Endothelial cell of umbilical vein (primary cell): Measurements from ENCODE around the gene KAT14. TPM values are rescaled to one million over a fixed set of nuclear protein-coding genes. Genes with fewer than 3 reads are reported as not detected.

Experiments used
- BruUV-seq: library from RNA; stranded (reverse); fragments of 400-500 nt; replicated peaks from 2 replicates; lab custom pipeline; 2021; lab: Mats Ljungman, UMichigan
- CTCF ChIA-PET: fragments of 300-600, 350-600 bp; sonication (Branson Sonifier 250); formaldehyde crosslinking; loops from one replicate; lab custom pipeline; 2021; ENCODE audit warnings: antibody characterized with exemption, inconsistent platforms; lab: Charles Lee
- POLR2A ChIA-PET: fragments of 300-600, 350-600 bp; sonication (Branson Sonifier 250); formaldehyde crosslinking; loops from one replicate; lab custom pipeline; 2021; ENCODE audit warnings: antibody characterized with exemption, inconsistent platforms; lab: Charles Lee
- DNase-seq: peaks from one replicate; pipeline ENCODE4 v3.0.0-alpha.2; 2011; ENCODE audit warnings: low read depth, low spot score
- FAIRE-seq: peaks from 2 replicates; lab custom pipeline; 2011; peaks lifted over from hg19 to GRCh38; lab: Jason Lieb, UNC
- H2AFZ ChIP-seq: 2 replicates; pipeline ENCODE4 v1.6.0; 2012; ENCODE audit warnings: low read depth, low read length, control low read depth, inconsistent platforms
- H3K27ac ChIP-seq: 2 replicates; pipeline ENCODE4 v1.5.1; 2011; ENCODE audit warnings: low read depth, mild to moderate bottlenecking, control low read depth, low read length, moderate library complexity; ENCODE audit not compliant: insufficient read depth
- H3K27me3 ChIP-seq, 2 experiments: 2 replicates each; pipeline versions ENCODE4 v1.6.0 to v1.6.1; 2011; ENCODE audit warnings: low read length in 2 of 2, mixed read lengths in 1 of 2; ENCODE audit not compliant: control insufficient read depth in 2 of 2, insufficient read depth in 2 of 2
- H3K36me3 ChIP-seq, 2 experiments: 2 replicates in 1 of 2; 3 replicates in 1 of 2; pipeline ENCODE4 v1.5.1; 2011; ENCODE audit warnings: low read length in 2 of 2, mild to moderate bottlenecking in 1 of 2, moderate library complexity in 1 of 2; ENCODE audit not compliant: control insufficient read depth in 2 of 2, insufficient read depth in 2 of 2; ENCODE audit errors: extremely low read depth in 1 of 2
- H3K4me1 ChIP-seq: 3 replicates; pipeline ENCODE4 v1.5.1; 2011; ENCODE audit warnings: mild to moderate bottlenecking, low read length; ENCODE audit not compliant: control insufficient read depth, insufficient read depth; ENCODE audit errors: extremely low read depth
- H3K4me2 ChIP-seq: 2 replicates; pipeline ENCODE4 v1.6.1; 2011; ENCODE audit warnings: low read length, control low read depth, mixed read lengths; ENCODE audit not compliant: insufficient read depth
- H3K4me3 ChIP-seq, 3 experiments: fragments of 200-600 bp in 1 of 3; sonication (generic), shearing (Covaris generic) in 1 of 3; replicated peaks in 1 of 3; 2 replicates each; pipeline ENCODE4 v1.5.1; 2011 to 2016; ENCODE audit warnings: control low read depth in 3 of 3, low read length in 3 of 3, mild to moderate bottlenecking in 2 of 3, inconsistent platforms in 1 of 3, low read depth in 1 of 3, moderate library complexity in 1 of 3; ENCODE audit not compliant: insufficient read depth in 1 of 3
- H3K79me2 ChIP-seq: 2 replicates; pipeline ENCODE4 v1.6.0; 2012; ENCODE audit warnings: low read length, inconsistent platforms; ENCODE audit not compliant: control insufficient read depth, insufficient read depth
- H3K9ac ChIP-seq: replicated peaks from 2 replicates; pipeline ENCODE3; 2011; ENCODE audit warnings: low read length, control low read depth; ENCODE audit not compliant: insufficient read depth; ENCODE audit errors: extremely low read depth
- H3K9me1 ChIP-seq: replicated peaks from 3 replicates; pipeline ENCODE4 v1.6.0; 2011; ENCODE audit warnings: mild to moderate bottlenecking, low read length; ENCODE audit not compliant: control insufficient read depth, insufficient read depth; ENCODE audit errors: extremely low read depth
- H3K9me3 ChIP-seq: replicated peaks from 2 replicates; pipeline ENCODE4 v1.5.1; 2012; ENCODE audit warnings: low read length, inconsistent platforms; ENCODE audit not compliant: control insufficient read depth, insufficient read depth
- H4K20me1 ChIP-seq: replicated peaks from 2 replicates; pipeline ENCODE3; 2011; ENCODE audit warnings: mild to moderate bottlenecking, low read length; ENCODE audit not compliant: control insufficient read depth, insufficient read depth; ENCODE audit errors: extremely low read depth
- EZH2 ChIP-seq: IDR thresholded peaks from 2 replicates; pipeline ENCODE4 v1.6.1; 2012; ENCODE audit warnings: borderline replicate concordance, low read depth, mild to moderate bottlenecking, moderate library complexity, low read length, inconsistent platforms; ENCODE audit not compliant: severe bottlenecking
- FOS ChIP-seq: IDR thresholded peaks from 2 replicates; pipeline ENCODE4 v1.6.1; 2011; ENCODE audit warnings: mild to moderate bottlenecking, low read length, moderate library complexity, borderline replicate concordance; ENCODE audit not compliant: insufficient read depth
- GATA2 ChIP-seq: IDR thresholded peaks from 2 replicates; pipeline ENCODE4 v1.7.0; 2011; ENCODE audit warnings: low read depth, mild to moderate bottlenecking, moderate library complexity, mixed read lengths, low read length; ENCODE audit not compliant: insufficient read length, insufficient read depth
- JUN ChIP-seq: IDR thresholded peaks from 2 replicates; pipeline ENCODE4 v1.6.1; 2011; ENCODE audit warnings: borderline replicate concordance, low read depth; ENCODE audit not compliant: insufficient read length, insufficient read depth
- MYC ChIP-seq: IDR thresholded peaks from one replicate; pipeline ENCODE4 v1.6.1; 2011; ENCODE audit warnings: mild to moderate bottlenecking, low read depth, low read length
- POLR2A ChIP-seq: IDR thresholded peaks from 2 replicates; pipeline ENCODE4 v1.6.1; 2012; ENCODE audit warnings: low read depth, mild to moderate bottlenecking, control low read depth, low read length
- POLR2AphosphoS5 ChIP-seq: IDR thresholded peaks from 2 replicates; pipeline ENCODE4 v1.6.1; 2012; ENCODE audit warnings: low read depth, mild to moderate bottlenecking, control low read depth, low read length, moderate library complexity; ENCODE audit not compliant: insufficient read depth
- dilution Hi-C: fragments of 300-500 bp; cut with MboI; formaldehyde crosslinking; loops from one replicate; pipeline ENCODE4 v1.15.0; 2019; ENCODE audit warnings: low sequenced_read_pairs; ENCODE audit not compliant: extremely low pct_ligation_motif_present
- intact Hi-C: fragments of 100-400 bp; cut with micrococcal nuclease; formaldehyde crosslinking; loops from one replicate; pipeline ENCODE4 v1.10.0; 2022
- polyA plus RNA-seq, 4 experiments: library from polyadenylated mRNA; depleted of rRNA in 3 of 4; stranded (reverse) in 3 of 4; unstranded in 1 of 4; fragments of >200 nt; gene quantifications; 2 replicates each; pipeline versions ENCODE4 v1.2.1 to v1.2.3, GENCODE V29; 2011 to 2012; ENCODE audit warnings: missing spikeins in 1 of 4
- total RNA-seq: library from RNA; stranded (reverse); gene quantifications from 2 replicates; pipeline ENCODE4 v1.2.3, GENCODE V29; 2021
- TF ChIP-seq, protein P1 (sequence below), 2 donors: IDR thresholded peaks; 1 replicate in 1 of 2; 2 replicates in 1 of 2; pipeline ENCODE4 v1.5.1; 2011; ENCODE audit warnings: low read length in 2 of 2, mild to moderate bottlenecking in 2 of 2, moderate library complexity in 2 of 2, control low read depth in 1 of 2, inconsistent platforms in 1 of 2, low read depth in 1 of 2; ENCODE audit not compliant: insufficient read depth in 1 of 2; ENCODE audit errors: extremely low read depth in 1 of 2
- TF ChIP-seq, protein P2 (sequence below): IDR thresholded peaks from 2 replicates; pipeline ENCODE4 v1.6.1; 2011; ENCODE audit not compliant: insufficient read depth, insufficient read length

The KAT14 gene
- total and polyA plus RNA-seq, 2 donors (not counting 3 experiments of a cell fraction or from before 2014, with no cell fraction given): 6.7 to 11.7 TPM

DNA sequence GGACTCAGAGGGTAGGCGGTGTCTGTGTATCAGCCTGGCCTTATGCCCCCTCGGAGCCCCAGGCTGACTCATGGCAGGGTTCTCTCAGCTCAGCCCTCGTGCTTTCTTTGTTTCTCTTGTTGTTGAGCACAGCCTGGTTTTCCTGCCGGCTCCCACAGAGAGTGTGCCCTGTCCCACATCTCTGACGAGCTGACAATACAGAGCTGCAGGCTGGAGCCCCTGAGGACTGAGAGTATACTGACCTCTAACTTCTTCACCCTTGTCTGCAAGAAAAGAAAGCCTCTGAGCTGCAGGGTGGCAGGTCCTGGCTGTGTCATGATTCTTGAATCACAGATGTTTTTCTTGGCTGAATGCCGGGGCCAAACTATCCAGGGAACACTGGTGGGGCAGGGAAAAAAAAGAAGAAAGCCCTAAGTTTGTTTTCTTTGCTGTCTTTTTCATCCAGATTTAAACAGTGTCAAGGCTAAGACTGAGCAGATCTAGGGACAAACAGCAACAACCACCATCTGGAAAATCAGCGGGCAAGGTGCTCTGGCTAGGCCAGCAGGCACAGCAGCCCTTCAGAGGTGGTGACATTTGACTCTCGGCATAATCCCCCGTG, 87.4 kb downstream of the KAT14 start:
- no peak overlapping the region for H3K9ac ChIP-seq
- ChIA-PET POLR2A (interaction anchor here (0.8 kb wide), 1 partner anchor 87 kb away, joined by 5 read pairs; no protein-coding TSS in a partner anchor), CTCF (interaction anchor here (0.9 kb wide), 1 partner anchor 14 kb away, joined by 3 read pairs; no protein-coding TSS in a partner anchor)
- H3K4me1 ChIP-seq: peaks cover 14% of the 10 kb centered on the region
- no peaks in the 10 kb centered on the region for H3K9me3 ChIP-seq
- no peaks in the 10 kb centered on the region for H3K9me1 ChIP-seq
- FAIRE-seq (peak; percentile 88), DNase-seq (peak; percentile 83)
- H4K20me1 ChIP-seq: no peaks in the 10 kb centered on the region
- peak; percentile 73 for TF ChIP-seq FOS
- TF ChIP-seq, protein P1, sequence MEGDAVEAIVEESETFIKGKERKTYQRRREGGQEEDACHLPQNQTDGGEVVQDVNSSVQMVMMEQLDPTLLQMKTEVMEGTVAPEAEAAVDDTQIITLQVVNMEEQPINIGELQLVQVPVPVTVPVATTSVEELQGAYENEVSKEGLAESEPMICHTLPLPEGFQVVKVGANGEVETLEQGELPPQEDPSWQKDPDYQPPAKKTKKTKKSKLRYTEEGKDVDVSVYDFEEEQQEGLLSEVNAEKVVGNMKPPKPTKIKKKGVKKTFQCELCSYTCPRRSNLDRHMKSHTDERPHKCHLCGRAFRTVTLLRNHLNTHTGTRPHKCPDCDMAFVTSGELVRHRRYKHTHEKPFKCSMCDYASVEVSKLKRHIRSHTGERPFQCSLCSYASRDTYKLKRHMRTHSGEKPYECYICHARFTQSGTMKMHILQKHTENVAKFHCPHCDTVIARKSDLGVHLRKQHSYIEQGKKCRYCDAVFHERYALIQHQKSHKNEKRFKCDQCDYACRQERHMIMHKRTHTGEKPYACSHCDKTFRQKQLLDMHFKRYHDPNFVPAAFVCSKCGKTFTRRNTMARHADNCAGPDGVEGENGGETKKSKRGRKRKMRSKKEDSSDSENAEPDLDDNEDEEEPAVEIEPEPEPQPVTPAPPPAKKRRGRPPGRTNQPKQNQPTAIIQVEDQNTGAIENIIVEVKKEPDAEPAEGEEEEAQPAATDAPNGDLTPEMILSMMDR (IDR thresholded peaks at IDR 0.05; ENCODE audit: extremely low read depth in 1 of 2, insufficient read depth in 1 of 2, low read depth in 1 of 2, low read length in 2 of 2): no peak
- TF ChIP-seq MYC: no peak
- TF ChIP-seq POLR2AphosphoS5: no peak
- no peak overlapping the region for H3K27ac ChIP-seq
- no peak overlapping the region for H3K4me3 ChIP-seq
- H3K36me3 ChIP-seq: no peaks in the 10 kb centered on the region
- peak overlapping the region; percentile 16 for H3K4me2 ChIP-seq
- intact Hi-C loops: loop anchor here (5.0 kb wide), 1 partner anchor 88 kb away; the partner anchor contains the start of genes KAT14 and PET117
- H3K79me2 ChIP-seq: no peaks in the 10 kb centered on the region
- no peaks in the 10 kb centered on the region for H3K27me3 ChIP-seq
- no TSS peak for BruUV-seq
- peak overlapping the region; percentile 49 for H2AFZ ChIP-seq
- dilution Hi-C loops: no loop called here

- Histone ChIP-seq H3K9me1 (no peaks in the 10 kb centered on the region), H3K4me1 (peaks cover 14% of the 10 kb centered on the region), H3K9ac (no peak overlapping the region), H3K4me2 (no peak overlapping the region), H3K9me3 (no peaks in the 10 kb centered on the region), H3K79me2 (no peaks in the 10 kb centered on the region), H3K36me3 (no peaks in the 10 kb centered on the region), H2AFZ (peak overlapping the region; percentile 16), H3K27ac (no peak overlapping the region), H3K27me3 (no peaks in the 10 kb centered on the region), H4K20me1 (no peaks in the 10 kb centered on the region), H3K4me3 (no peak overlapping the region)
- ChIA-PET POLR2A (no interaction called here), CTCF (no interaction called here)
- no TSS peak for BruUV-seq
- TF ChIP-seq MYC: no peak
- no peak for TF ChIP-seq EZH2
- TF ChIP-seq JUN: no peak
- no peak for TF ChIP-seq FOS
- TF ChIP-seq POLR2A: no peak
- TF ChIP-seq, protein P2, sequence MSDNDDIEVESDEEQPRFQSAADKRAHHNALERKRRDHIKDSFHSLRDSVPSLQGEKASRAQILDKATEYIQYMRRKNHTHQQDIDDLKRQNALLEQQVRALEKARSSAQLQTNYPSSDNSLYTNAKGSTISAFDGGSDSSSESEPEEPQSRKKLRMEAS: no peak
- no peak for TF ChIP-seq GATA2
- TF ChIP-seq, protein P1 (IDR thresholded peaks at IDR 0.05; ENCODE audit: extremely low read depth in 1 of 2, insufficient read depth in 1 of 2, low read depth in 1 of 2, low read length in 2 of 2): no peak
- no peak for TF ChIP-seq POLR2AphosphoS5
- peak; percentile 63 for DNase-seq
- dilution Hi-C loops: no loop called here
- intact Hi-C loops: no loop called here
- peak; percentile 8 for FAIRE-seq
Observed at GRCh38 chr20:18225632-18226031, 88.0 kb downstream of the KAT14 start.
